DMS 273 treated with DMSO at 0.1 percent for 48 hours (cell line): ENCODE results near the gene LARP1B.
"Not testable (repeated sequence)": the region's sequence is repeated elsewhere in the genome, so short reads cannot be mapped to it uniquely, and the experiment has no call there.

Experiments used
- DNase-seq: peaks from one replicate; lab custom pipeline; 2025; lab: John Stamatoyannopoulos, UW

The LARP1B gene

DNA sequence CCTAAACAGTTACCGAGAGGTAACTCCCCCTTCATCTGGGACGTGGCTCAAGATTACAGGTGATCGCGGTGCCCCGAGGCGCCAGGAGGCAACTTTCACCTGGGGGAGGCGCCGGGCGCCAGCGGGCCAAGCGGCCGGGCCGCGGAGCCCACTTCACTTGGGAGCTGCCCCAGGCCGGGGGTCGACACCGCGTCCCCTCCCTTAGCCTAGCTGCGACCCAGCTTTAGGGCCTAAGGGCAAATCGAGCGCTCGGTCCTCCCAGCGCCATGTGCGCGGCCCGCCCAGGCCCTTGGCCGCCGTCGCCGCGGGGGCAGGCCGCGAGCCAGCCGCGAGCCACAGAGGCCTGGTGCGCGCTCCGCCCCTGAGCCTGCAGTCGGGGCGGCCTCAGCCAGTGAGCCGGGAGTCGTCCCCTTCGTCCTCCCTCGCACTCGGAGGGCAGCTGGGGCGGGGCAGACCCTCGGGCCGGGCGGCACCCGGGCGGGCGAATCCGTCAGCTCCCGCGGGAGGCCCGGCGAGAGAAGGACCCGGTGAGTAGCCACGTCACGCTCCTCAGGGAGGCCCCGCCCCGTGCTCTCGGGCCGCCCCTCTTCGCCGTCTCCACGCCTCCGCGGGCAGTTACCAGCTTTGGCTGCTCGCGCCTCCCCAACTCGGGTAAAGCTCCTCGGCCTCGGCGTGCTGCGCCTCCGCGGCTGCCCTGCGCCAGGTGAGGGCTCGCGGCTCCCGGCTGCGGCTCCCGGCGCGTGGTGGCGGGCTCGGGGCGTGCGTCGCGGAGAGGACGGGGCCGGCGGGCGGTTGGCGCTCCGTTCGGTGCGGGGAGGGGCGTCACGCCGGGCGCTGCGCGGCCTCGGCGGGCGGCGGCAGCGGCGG lies at the start of gene LARP1B:
Gene LARP1B, plus strand, starts transcription at position 614 of the 867 bp plus-strand sequence. CDS start 13,640 bp downstream, outside the sequence.
- DNase-seq = peak; percentile 79

DNA sequence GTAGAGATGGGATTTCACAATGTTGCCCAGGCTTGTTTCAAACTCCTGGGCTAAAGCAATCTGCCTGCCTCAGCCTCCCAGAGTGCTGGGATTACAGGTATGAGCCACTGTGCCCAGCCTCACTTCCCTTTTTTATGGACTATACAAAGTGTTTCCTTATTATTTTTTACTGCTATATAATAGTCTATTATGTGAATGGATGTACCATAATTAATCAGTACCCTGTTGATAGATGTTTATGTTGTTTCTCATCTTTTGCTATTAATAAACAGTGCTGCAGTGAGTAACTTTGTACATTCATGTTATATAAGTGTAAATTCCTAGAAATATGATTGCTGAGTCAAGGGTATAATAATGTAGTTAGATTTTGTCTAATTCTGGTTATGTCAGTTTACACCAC lies 35.8 kb upstream of the LARP1B start:
- DNase-seq = no peak

DNA sequence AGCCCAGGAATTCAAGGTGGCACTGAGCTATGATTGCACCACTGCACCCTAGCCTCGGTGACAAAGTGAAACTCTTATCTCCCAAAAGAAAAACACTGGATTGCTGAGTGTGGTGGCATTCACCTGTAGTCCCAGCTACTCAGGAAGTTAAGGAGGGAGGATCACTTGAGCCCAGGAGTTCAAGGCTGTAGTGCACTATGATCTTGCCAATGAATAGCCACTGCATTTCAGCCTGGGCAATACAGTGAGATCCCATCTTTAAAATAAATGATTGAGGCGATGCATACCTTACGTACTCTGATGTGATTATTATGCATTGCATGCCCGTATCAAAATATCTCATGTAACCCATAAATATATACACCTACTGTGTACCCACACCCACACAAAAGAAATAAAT lies 31.2 kb upstream of the LARP1B start:
- no peak for DNase-seq

DNA sequence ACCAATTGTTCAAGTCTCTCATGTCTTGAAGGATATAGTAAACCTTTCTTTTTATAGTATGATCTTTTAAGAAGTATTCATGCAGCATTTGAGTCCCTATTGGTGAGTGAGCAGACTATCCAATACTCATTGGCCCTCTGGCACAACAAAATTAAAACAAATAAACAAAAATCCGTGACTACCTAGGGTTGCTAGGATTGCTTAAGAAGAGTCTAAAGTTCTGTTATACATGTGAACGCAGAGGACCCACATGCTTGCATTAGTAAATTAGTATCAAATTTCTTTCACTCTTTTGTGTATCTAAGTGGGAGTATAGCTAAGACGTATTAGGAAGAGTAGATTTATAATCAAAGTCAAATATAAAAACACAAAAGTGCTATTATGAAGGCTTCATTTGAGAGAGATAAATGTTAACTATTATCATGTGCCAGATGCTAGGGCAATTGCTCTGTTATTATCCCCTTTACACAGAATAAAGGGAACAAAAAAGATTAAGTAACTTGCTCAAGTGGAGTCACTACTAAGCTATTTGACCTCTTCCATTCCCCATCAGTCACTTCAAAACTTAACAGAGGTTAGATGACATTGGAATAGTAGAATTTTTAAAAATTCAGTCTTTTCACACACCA lies 29.2 kb upstream of the LARP1B start:
- no peak for DNase-seq

DNA sequence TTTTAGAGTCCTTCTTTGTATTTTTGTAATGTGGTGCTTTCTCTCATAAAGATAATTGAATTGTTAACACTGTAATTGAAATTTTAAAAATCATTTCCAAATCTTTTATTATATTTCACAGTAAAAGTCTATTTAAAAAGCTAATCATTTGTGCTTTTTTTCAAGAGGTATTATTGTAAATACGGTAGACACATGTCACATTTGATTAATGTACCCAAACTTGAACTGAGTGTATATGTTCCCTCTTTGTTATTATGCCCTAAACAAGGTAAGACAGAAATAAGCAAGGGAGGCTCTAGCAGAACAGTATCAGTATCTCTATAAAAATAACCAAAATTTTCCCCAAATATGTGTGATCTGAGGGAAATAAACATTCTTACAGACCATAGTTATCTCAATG lies 21.5 kb upstream of the LARP1B start:
- no peak for DNase-seq

DNA sequence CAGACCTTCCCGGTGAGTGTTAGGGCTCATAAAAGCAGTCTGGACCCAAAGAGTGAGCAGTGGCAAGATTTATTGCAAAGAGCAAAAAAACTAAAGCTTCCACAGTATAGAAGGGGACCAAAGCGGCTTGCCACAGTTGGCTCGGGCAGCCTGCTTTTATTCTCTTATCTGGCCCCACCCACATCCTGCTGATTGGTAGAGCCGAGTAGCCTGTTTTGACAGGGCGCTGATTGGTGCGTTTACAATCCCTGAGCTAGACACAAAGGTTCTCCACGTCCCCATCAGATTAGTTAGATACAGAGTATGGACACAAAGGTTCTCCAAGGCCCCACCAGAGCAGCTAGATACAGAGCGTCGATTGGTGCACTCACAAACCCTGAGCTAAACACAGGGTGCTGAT lies 14.1 kb upstream of the LARP1B start:
- DNase-seq = not testable (repeated sequence)

GRCh38 chr4:128047514-128047913 lies 13.6 kb upstream of the LARP1B start:
- not testable (repeated sequence) for DNase-seq

DNA sequence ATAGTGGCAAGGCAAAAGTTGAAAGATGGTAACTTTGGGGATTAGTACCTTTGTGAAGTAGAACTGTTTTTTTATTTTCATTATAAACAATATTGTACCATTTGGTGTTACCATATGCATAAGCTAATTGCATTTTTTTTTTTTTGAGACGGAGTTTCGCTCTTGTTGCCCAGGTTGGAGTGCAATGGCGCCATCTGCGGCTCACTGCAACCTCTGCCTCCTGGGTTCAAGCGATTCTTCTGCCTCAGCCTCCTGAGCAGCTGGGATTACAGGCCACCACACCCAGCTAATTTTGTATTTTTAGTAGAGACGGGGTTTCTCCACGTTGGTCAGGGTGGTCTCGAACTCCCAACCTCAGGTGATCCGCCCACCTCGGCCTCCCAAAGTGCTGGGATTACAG lies 9.9 kb upstream of the LARP1B start:
- DNase-seq = not testable (repeated sequence)

GRCh38 chr4:128054907-128055306 lies 6.2 kb upstream of the LARP1B start:
- DNase-seq = not testable (repeated sequence)

GRCh38 chr4:128055441-128056206 lies 5.5 kb upstream of the LARP1B start:
- DNase-seq = not testable (repeated sequence)

DNA sequence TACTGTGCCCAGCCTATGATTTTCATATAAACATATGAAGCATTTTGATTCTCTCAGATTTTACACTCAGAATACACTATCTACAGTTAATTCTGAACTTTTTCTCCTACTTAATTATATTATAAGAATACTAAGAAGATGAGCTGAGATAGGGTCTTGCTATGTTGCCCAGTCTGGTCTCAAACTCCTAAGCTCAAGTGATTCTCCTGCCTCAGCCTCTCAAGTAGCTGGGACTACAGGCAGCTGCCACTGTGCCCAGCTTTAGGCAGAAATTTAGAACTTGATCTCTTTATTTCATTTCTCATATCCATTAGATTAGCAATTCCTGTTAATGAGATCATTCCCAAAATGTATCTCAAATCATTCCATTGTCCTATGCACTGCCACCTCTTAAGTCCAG lies 4.7 kb upstream of the LARP1B start:
- DNase-seq = no peak

- DNase-seq = no peak
Observed at GRCh38 chr4:128060121-128060698, 902 bp upstream of the LARP1B start.

DNA sequence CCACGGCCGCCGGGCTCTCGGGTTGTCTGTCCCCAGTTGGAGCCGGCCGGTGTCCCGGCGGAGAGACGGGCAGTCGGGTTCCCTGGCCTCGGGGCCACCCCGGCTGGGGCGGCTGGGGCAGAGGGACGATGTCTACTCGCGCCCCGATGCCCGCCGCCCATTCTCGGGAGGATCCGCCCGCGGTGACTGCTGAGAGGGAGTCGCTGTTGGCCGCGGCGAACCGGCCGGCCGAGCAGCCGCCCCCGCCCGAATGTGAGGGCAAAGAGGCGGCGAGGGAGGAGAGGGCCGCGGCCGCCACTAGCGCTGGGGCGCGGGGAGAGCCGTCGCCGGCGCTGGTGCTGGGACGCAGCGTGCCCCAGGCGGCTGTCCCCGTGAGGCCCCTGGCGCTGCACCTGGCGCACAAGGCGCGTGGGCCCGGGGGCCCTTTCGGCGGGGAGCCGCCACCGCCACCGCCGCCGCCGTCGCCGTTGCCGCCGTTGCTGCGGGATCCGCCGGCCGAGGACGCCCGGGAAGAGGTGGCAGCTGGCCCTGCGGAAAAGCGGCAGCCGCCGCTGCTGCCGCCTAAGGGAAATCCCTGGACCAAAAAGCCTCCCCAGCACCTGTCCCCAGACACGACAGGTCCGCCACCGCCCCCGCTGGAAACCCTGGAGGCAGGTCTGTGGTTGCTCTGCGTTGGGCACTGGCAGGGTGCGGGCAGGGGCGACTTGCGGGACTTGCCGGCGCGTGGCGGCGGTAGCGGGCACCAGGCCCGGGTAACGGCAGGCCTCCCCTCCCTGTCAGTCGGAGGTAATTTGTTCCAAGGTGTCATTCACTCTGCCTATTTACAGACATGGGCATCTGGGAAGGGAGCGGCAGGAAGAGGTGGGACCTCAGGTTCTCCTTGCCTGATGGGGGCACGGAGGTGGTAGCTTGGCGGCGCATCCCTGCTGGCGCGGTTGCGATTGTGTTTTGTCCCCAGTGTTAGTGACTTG lies 739 bp downstream of the LARP1B start:
- peak; percentile 10 for DNase-seq

GRCh38 chr4:128066453-128066820 lies 5.3 kb downstream of the LARP1B start:
- DNase-seq = not testable (repeated sequence)

DNA sequence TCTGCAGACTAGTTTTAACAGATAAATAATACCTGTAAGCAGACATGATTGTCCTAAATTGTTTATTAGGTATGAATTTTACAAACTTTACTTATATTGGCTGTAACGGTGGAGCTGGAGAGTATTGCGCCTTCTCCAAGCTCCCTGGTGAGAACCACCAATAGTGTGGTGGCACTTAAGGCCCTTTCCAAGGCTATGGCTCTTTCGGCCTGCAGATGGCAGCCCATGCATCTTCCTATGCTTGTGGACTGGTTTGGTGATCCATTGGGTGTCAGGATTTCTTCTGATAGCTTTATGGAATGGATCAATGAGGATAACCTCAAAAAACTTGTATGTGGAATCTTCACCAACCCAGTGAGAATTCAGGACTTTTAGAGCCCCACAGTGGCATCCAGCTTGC lies 7.8 kb downstream of the LARP1B start:
- no peak for DNase-seq

DNA sequence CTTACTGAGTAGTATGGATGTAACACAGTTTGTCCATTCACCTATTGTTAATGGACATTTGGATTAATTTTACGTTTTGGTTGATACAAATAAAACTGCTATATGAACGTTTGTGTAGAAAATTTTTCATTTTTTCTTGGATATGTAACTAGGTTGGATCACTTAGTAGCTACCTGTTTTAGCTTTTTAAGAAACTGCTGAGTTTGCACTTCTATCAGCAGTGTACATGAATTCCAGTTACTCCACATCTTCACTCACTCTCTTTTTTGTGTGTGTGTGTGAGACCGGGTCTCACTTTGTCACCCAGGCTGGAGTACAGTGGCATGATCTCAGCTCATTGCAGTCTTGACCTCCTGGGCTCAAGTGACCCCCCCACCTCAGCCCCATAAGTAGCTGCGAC lies 15.4 kb downstream of the LARP1B start:
- DNase-seq = no peak

GRCh38 chr4:128095293-128095692 lies 34.2 kb downstream of the LARP1B start:
- not testable (repeated sequence) for DNase-seq

DNA sequence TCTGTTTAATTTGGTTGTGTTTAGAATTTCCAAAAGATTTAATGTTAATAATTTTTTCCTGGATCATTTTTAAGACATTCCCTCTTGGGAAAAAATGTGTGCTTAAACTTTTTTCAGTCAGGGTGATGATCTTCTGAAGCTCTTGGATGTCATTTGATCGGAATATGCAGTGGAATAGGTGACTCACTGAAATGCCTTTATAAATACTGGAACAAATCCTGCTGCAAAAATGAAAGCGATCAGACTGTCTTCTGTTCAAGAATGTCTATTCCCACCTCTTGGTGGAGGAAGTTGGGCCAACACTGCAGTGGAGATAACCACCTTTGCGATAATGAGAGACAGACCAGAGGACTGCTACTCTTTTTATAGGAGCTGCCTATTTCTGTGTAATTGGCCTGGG lies 46.7 kb downstream of the LARP1B start:
- no peak for DNase-seq

GRCh38 chr4:128123036-128123435 lies 61.9 kb downstream of the LARP1B start:
- DNase-seq = no peak

DNA sequence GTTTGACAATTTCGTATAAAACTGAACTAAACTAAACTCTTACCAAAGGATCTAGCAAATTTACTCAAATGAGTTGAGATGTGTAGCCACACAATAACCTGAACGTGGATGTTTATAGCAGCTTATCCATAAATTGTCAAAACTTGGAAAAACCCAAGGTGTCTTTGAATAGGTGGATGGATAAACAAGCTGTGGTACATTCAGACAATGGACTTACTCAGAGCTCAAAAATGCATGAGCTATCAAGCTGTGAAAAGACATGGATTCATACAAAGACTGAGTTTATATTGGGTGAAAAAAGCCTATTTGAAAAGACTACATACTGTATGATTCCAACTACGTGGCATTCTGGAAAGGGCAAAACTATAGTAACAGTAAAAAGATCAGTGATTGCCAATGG lies 69.5 kb downstream of the LARP1B start:
- DNase-seq = no peak

GRCh38 chr4:128134925-128135324 lies 73.8 kb downstream of the LARP1B start:
- no peak for DNase-seq
